ENCODE data around the gene CSNK1D. TPM values are rescaled to one million over a fixed set of nuclear protein-coding genes. Genes with fewer than 3 reads are reported as not detected.

The CSNK1D gene
- total and polyA plus RNA-seq, 3 donors from 2014 or later: 137 to 179 (median 178) TPM

DNA sequence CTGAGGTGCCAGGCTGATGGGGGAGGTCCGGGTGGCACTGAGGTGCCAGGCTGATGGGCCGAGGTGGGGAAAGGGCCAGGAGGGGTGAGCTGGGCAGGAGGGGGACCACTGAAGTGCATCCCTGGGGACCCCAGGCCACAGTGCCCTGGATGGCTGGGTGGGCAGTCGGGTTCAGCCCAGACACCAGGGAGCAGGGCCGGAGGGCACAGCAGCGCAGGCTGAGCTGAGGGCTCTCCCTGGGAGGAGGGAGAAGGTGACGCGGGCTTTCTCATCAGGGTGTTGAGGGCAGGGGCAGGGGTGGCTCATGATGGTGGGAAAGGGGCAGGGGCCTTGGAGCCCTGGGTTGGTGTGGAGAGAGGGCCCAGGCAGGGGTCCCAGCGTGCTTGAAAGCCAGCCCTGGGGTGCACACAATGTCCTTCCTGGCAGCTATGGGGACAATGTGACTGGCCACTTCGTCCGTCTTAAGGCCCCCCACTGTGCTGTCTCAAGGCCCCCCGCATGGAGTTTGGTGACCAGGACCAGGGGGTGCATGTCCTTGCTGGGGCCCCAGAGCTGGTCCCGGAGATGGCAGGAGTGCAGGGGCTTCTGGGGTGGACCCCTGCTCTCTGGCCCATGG, 27.9 kb upstream of the CSNK1D start:
- intact Hi-C loops (cut with DNase I; ENCODE audit: low total_unique reads): no loop called here
- no peak overlapping the region for H3K27ac ChIP-seq
- 94 to 95% methylated on average over 2 to 12 of the region's 12 CpGs for WGBS, 2 donors
- no peak for TF ChIP-seq POLR2A (IDR thresholded peaks at IDR 0.05)
- TF ChIP-seq, protein P1, sequence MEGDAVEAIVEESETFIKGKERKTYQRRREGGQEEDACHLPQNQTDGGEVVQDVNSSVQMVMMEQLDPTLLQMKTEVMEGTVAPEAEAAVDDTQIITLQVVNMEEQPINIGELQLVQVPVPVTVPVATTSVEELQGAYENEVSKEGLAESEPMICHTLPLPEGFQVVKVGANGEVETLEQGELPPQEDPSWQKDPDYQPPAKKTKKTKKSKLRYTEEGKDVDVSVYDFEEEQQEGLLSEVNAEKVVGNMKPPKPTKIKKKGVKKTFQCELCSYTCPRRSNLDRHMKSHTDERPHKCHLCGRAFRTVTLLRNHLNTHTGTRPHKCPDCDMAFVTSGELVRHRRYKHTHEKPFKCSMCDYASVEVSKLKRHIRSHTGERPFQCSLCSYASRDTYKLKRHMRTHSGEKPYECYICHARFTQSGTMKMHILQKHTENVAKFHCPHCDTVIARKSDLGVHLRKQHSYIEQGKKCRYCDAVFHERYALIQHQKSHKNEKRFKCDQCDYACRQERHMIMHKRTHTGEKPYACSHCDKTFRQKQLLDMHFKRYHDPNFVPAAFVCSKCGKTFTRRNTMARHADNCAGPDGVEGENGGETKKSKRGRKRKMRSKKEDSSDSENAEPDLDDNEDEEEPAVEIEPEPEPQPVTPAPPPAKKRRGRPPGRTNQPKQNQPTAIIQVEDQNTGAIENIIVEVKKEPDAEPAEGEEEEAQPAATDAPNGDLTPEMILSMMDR (IDR thresholded peaks at IDR 0.05): no peak
- no peaks in the 10 kb centered on the region for H3K27me3 ChIP-seq
- peaks cover 21% of the 10 kb centered on the region for H3K4me1 ChIP-seq
- no peak overlapping the region for H3K4me3 ChIP-seq
- no peaks in the 10 kb centered on the region for H3K9me3 ChIP-seq
- no peaks in the 10 kb centered on the region for H3K36me3 ChIP-seq (ENCODE audit: low read depth, missing control alignments)
- DNase-seq: no peak

DNA sequence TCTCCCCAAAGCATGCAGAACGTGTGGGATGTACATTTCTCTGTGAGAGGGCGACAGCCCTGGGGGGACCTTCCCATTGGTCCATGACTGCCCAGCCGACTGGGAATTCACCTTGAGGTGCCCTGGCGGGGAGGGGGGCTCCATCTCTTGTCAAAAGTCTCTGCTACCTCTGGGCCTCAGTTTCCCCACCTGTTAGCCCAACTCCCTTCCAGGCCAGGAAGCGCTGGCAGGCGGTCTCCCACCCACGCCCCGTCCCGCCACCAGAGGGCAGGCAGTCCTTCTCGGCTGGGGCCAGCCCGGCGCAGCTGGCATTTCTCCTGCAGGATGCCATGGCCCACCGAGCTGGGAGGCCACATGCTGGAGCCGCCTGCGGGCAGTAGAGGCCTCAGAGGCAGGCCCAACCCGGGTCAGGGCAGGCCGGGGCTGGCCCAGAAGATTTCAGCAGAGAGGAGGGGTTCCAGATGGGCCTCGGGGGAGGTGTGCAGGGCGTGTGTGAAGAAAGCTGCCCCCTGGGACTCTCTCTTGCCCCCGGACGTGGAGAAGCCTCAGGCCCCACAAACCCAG, 27.3 kb upstream of the CSNK1D start:
- 55 to 68% methylated on average over 6 to 21 of the region's 21 CpGs for WGBS, 2 donors
- peaks cover 21% of the 10 kb centered on the region for H3K4me1 ChIP-seq
- H3K27ac ChIP-seq: no peak overlapping the region
- H3K9me3 ChIP-seq: no peaks in the 10 kb centered on the region
- peak; percentile 65 for DNase-seq
- TF ChIP-seq POLR2A (IDR thresholded peaks at IDR 0.05): no peak
- TF ChIP-seq, protein P1 (IDR thresholded peaks at IDR 0.05): peak; percentile 44 to 60 (median 59)
- H3K36me3 ChIP-seq (ENCODE audit: low read depth, missing control alignments): no peaks in the 10 kb centered on the region
- intact Hi-C loops (cut with DNase I; ENCODE audit: low total_unique reads): no loop called here
- H3K27me3 ChIP-seq: no peaks in the 10 kb centered on the region
- no peak overlapping the region for H3K4me3 ChIP-seq

DNA sequence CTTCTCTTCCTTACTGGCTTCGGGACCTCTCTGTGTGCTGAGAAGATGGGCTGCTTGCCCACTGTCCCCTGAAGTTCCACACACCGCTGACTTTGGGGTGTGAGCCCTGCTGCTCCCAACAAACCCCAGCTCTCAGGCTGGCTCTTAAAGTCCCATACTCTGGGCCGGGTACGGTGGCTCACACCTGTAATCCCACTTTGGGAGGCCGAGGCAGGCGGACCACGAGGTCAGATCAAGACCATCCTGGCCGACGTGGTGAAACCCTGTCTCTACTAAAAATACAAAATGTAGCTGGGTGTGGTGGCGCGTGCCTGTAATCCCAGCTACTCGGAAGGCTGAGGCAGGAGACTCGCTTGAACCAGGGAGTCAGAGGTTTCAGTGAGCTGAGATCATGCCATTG, 26.7 kb upstream of the CSNK1D start:
- H3K4me3 ChIP-seq: no peak overlapping the region
- TF ChIP-seq, protein P1 (IDR thresholded peaks at IDR 0.05): no peak
- no peak for TF ChIP-seq POLR2A (IDR thresholded peaks at IDR 0.05)
- intact Hi-C loops (cut with DNase I; ENCODE audit: low total_unique reads): no loop called here

GRCh38 chr17:82299452-82299851, 26.0 kb upstream of the CSNK1D start:
- H3K27ac ChIP-seq: no peak overlapping the region
- TF ChIP-seq, protein P1 (IDR thresholded peaks at IDR 0.05): no peak
- TF ChIP-seq POLR2A (IDR thresholded peaks at IDR 0.05): no peak
- no peaks in the 10 kb centered on the region for H3K9me3 ChIP-seq
- DNase-seq: no peak
- peaks cover 23% of the 10 kb centered on the region for H3K4me1 ChIP-seq
- no peak overlapping the region for H3K4me3 ChIP-seq
- intact Hi-C loops (cut with DNase I; ENCODE audit: low total_unique reads): loop anchor here (10.0 kb wide), 1 partner anchor 55 kb away; no protein-coding TSS in a partner anchor
- no peaks in the 10 kb centered on the region for H3K27me3 ChIP-seq
- no peaks in the 10 kb centered on the region for H3K36me3 ChIP-seq (ENCODE audit: low read depth, missing control alignments)
- 89 to 95% methylated on average over 10 of the region's 10 CpGs for WGBS, 2 donors

More for the DNA sequence above, 26.7 kb upstream of the CSNK1D start:
- Histone ChIP-seq H3K27me3 (no peaks in the 10 kb centered on the region), H3K36me3 (ENCODE audit: low read depth, missing control alignments) (no peaks in the 10 kb centered on the region), H3K27ac (no peak overlapping the region), H3K4me1 (peaks cover 21% of the 10 kb centered on the region), H3K9me3 (no peaks in the 10 kb centered on the region)
- no peak for DNase-seq
- WGBS, 2 donors: 94 to 99% methylated on average over 11 to 13 of the region's 13 CpGs

Measured in testis (tissue), 3 donors.